AG09309 (cell line): ENCODE data around the gene AUH.

Experiments
- DNase-seq: peaks from one replicate; pipeline ENCODE4 v3.0.0-alpha.2; 2010; ENCODE audit warnings: low read depth
- H3K4me3 ChIP-seq: 2 replicates; pipeline ENCODE4 v1.5.1; 2011; ENCODE audit warnings: mild to moderate bottlenecking, low read depth, low read length, moderate library complexity; ENCODE audit not compliant: control insufficient read depth
- CTCF ChIP-seq: IDR thresholded peaks from 2 replicates; pipeline ENCODE4 v1.5.1; 2011; ENCODE audit warnings: mild to moderate bottlenecking, low read depth, low read length, inconsistent platforms; ENCODE audit not compliant: insufficient read depth, control insufficient read depth; ENCODE audit errors: missing control alignments

The AUH gene

DNA sequence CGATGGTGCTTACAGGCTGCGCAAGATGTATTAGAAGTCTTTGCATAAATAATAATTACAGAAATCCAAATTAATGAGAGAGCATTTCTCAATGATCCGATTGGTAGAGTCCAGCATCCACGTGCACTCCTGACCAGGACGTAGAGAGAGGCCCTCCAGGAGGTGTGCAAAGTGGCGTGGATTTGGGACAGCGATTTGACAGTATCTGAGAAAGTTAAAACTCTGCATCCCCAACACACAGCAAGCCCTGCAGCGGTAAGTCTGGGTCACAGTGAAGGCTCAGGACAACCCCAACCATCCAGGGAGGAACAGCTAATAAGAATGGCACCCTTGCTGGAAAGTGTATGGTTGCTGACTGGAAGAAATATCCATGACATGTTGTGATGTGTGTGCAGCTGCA is 180.2 kb downstream of the AUH start:
- no peak for DNase-seq
- no peak for TF ChIP-seq CTCF
- no peak overlapping the region for H3K4me3 ChIP-seq

DNA sequence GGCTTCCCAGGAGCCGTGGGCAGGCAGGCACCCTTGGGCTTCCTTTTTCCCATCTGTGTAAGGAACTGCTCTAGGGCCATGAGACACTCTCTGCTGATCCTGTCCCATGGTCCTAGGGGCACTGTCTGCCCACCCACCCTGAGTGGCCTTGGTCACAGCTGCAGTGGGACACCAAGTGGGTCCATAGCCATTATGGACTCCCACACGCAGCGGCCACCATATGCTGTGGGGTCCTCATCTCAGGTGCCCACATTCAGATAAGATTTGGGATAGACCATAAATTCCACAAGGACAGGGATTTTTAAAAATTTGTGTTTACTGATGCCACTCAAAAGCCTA is 180.8 kb downstream of the AUH start:
- no peak for TF ChIP-seq CTCF
- DNase-seq, result no peak
- H3K4me3 ChIP-seq, result no peak overlapping the region

DNA sequence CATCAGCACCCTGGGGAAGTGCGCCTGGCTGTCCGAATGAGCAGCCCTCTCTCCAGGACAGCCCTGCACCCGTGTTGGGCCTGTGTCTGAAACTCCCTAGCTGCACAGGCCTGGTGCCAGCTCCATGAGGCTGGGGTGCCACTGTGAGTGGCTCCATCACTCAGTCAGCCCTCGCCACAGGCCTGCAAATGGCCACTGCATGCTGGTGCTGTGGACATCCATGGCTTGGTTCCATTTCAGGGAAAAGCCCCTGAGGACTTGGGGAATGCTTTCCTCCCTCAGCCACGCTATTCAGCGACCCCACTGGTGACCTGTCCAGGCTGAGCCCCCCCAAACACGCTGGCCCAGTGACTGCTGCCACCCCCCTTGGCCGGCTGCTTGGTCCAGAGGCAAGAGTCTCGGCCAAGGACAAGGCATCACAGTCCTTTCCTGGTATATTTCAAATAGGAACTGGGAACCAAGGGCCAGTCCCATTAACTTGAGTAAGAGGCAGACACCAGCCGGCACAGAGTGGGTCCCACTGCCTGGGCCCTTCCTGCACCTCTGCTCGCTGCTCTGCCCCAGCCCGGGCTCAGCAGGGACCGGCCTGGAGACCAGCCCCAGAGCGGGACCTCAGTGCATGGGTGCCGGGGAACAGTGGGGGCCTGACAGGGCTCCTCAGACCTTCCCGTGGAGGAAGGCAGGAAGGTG is 181.3 kb downstream of the AUH start:
- H3K4me3 ChIP-seq, result no peak overlapping the region
- no peak for DNase-seq
- TF ChIP-seq CTCF, result no peak

- H3K4me3 ChIP-seq, result no peak overlapping the region
- no peak for DNase-seq
- no peak for TF ChIP-seq CTCF
These were observed 182.2 kb downstream of the AUH start for GRCh38 chr9:91179237-91180138.

- no peak for DNase-seq
- H3K4me3 ChIP-seq, result no peak overlapping the region
- TF ChIP-seq CTCF, result no peak
These were observed 183.2 kb downstream of the AUH start for GRCh38 chr9:91178281-91179236.

DNA sequence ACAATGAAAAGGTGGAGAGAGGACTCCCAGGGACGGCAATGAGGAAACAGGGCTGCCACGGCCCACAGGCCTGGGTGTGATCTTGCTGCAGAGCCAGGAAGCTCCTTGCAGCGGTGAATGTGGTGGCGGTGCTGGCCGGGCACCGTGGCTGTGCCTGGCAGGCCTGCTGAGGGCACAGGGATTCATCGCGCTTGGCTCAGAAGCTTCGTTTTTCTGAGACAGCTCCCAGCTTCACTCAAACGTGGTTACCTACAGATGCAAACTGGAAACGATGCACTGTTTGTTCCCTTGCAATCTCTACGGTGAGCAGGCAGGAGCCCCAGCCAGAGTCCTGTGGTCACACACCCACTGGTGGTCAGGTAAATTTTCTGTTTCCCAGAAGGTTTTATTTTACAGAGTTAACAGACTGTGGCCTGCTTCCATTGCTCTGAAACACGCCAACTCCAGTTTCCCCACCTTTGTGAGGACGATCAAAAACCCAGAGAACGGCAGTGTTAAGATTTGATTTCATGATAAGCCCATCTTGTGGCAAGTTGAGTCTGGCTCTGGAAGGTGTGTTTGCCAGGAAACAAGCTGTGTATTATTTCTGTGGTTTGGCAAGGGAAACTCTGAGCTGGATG is 183.9 kb downstream of the AUH start:
- no peak overlapping the region for H3K4me3 ChIP-seq
- DNase-seq, result no peak
- TF ChIP-seq CTCF, result no peak
